Glutamatergic neuron (in vitro differentiated cells): ENCODE data around the gene MAD2L2. TPM values are rescaled to one million over a fixed set of nuclear protein-coding genes. Genes with fewer than 3 reads are reported as not detected.

Source experiments
- DNase-seq: peaks from one replicate; pipeline ENCODE4 v3.0.0; 2022
- H3K27ac Mint-ChIP-seq: one replicate; pipeline ENCODE4 v1.8.0; 2020; ENCODE audit warnings: mild to moderate bottlenecking, mixed read lengths, inconsistent platforms; ENCODE audit not compliant: unreplicated experiment
- H3K27me3 Mint-ChIP-seq: one replicate; pipeline ENCODE4 v1.8.0; 2020; ENCODE audit warnings: mild to moderate bottlenecking, moderate library complexity, mixed read lengths, inconsistent platforms; ENCODE audit not compliant: unreplicated experiment
- H3K36me3 Mint-ChIP-seq: one replicate; pipeline ENCODE4 v1.8.0; 2020; ENCODE audit warnings: mild to moderate bottlenecking, mixed read lengths, inconsistent platforms; ENCODE audit not compliant: unreplicated experiment
- H3K4me1 Mint-ChIP-seq: one replicate; pipeline ENCODE4 v1.8.0; 2020; ENCODE audit warnings: mild to moderate bottlenecking, low read depth, mixed read lengths, inconsistent platforms; ENCODE audit not compliant: unreplicated experiment
- H3K4me3 Mint-ChIP-seq: one replicate; pipeline ENCODE4 v1.8.0; 2020; ENCODE audit warnings: mild to moderate bottlenecking, mixed read lengths, inconsistent platforms; ENCODE audit not compliant: unreplicated experiment
- H3K9me3 Mint-ChIP-seq: one replicate; pipeline ENCODE4 v1.8.0; 2020; ENCODE audit warnings: mild to moderate bottlenecking, moderate library complexity, mixed read lengths, inconsistent platforms; ENCODE audit not compliant: unreplicated experiment
- CTCF ChIP-seq: fragments of 200-600 bp; sonication (generic); IDR thresholded peaks from one replicate; pipeline ENCODE4 v1.5.0; 2021; ENCODE audit not compliant: partially characterized antibody, unreplicated experiment
- total RNA-seq: library from RNA; stranded (reverse); fragmentation: NEBNext Ultra II Directional; extraction: Animal tissue kit (Norgen Biotek cat#: 25700); gene quantifications from one replicate; pipeline ENCODE4 v1.2.1, GENCODE V29; 2021; ENCODE audit not compliant: unreplicated experiment

Gene MAD2L2
- total RNA-seq, 1 donor from 2014 or later, result 90.2 TPM

DNA sequence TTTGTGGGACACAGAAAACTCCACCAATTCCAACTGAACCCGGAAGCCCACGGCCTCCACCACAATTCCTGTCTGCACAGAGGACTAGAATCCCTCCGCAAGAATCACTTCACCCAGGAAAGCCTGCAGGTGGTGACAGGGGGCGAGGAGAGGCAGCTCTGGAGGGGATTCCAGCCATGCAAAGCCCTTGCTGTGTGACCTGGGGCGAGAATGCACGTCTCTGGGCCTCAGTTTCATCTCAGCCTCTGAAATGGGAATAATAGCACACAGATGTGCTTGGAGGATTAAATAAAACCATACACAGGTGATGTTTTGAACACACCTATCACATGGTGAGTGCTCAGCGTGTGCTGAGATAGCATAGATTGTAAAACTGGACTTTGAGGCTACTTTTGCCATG lies 40.8 kb downstream of the MAD2L2 start:
- no peak for TF ChIP-seq CTCF
- H3K4me3 Mint-ChIP-seq, result no peak overlapping the region
- H3K9me3 Mint-ChIP-seq, result peaks cover 2% of the 10 kb centered on the region
- no peaks in the 10 kb centered on the region for H3K36me3 Mint-ChIP-seq
- no peak for DNase-seq
- H3K4me1 Mint-ChIP-seq, result peaks cover 10% of the 10 kb centered on the region
- H3K27ac Mint-ChIP-seq, result no peak overlapping the region
- H3K27me3 Mint-ChIP-seq, result peaks cover 5% of the 10 kb centered on the region

DNA sequence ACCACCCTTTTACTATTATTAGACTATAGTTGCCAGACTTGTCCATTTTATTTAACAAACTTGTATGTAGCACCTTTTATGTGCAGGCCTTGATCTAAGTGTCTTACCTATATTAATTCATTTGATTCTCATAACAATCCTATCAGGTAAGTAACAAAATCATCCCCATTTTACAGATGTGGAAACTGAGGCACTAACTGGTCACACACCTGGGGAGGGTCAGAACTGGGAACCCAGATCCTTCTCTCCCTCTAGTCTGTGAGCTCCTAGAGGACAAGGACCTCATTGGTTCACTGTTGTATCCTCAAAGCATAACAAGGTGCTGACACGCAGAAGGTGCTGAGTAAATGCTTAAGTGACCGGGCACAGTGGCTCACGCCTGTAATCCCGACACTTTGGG lies 41.6 kb downstream of the MAD2L2 start:
- H3K27me3 Mint-ChIP-seq, result peaks cover 5% of the 10 kb centered on the region
- H3K9me3 Mint-ChIP-seq, result peaks cover 2% of the 10 kb centered on the region
- H3K4me3 Mint-ChIP-seq, result no peak overlapping the region
- TF ChIP-seq CTCF, result no peak
- peaks cover 13% of the 10 kb centered on the region for H3K4me1 Mint-ChIP-seq
- no peaks in the 10 kb centered on the region for H3K36me3 Mint-ChIP-seq
- H3K27ac Mint-ChIP-seq, result no peak overlapping the region
- no peak for DNase-seq

DNA sequence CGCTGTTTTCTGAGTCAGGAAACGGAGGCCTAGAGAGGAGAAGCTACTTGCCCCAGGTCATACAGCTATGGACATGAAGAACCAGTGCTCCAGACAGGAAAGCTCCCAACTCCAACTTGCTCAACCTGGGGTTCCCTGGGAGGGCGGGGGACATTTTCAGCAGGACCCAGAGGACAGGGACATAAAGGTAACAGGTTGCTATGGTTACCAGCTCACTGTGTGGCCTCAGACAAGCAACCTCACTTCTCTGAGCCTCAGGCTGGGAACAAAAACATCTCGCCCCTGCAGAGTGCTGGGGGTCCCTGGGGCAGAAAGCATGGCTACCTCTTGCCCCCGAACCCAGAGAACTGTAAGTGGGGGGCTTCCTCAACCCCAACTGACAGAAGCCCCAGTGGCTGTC lies 42.8 kb downstream of the MAD2L2 start:
- Mint-ChIP-seq H3K4me3 (no peak overlapping the region), H3K27ac (no peak overlapping the region), H3K4me1 (peaks cover 13% of the 10 kb centered on the region), H3K9me3 (no peaks in the 10 kb centered on the region), H3K27me3 (peaks cover 5% of the 10 kb centered on the region), H3K36me3 (no peaks in the 10 kb centered on the region)
- TF ChIP-seq CTCF, result no peak
- no peak for DNase-seq

DNA sequence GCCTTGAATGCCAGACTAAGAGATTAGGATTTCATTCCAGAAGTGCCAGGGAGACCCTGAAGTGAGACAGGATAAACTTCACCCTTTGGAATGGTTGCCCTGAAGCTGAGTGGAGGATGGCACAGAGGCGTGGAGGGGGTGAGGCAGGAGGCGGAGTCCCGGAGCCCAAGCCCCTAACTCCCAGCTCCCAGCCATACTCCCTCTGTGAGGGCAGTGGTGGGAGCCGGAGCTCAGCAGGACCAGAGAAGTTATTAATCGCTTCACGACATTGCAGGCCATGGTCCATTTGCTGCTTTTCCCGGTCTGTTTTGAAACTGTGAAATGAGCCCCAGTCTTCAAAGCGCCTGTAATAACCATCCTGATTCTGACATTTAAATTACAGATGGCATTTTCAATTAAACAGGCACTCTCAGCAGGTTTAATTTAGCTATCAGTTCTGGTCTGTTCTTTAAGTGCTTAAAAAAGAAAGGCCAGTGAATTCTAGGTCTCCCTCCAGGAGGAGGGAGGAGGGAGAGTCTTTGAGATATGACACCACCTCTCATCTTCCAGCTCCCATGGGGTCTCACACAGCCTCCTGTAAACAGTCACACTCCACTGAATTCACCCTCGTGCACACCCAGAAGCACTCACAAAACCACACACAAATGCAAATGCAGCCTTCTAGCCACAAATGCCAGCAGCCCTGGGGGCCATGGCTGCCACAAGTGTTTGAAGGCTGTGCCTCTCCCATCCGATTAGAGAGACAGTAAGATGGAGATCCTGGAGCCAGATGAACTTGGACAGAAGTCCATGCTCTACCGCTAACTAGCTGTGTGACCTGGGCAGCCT lies 46.4 kb downstream of the MAD2L2 start:
- H3K9me3 Mint-ChIP-seq, result no peaks in the 10 kb centered on the region
- peak overlapping the region; percentile 38 for H3K4me3 Mint-ChIP-seq
- DNase-seq, result no peak
- H3K4me1 Mint-ChIP-seq, result peaks cover 14% of the 10 kb centered on the region
- TF ChIP-seq CTCF, result no peak
- peak overlapping the region; percentile 17 for H3K27ac Mint-ChIP-seq
- H3K36me3 Mint-ChIP-seq, result no peaks in the 10 kb centered on the region
- peaks cover 2% of the 10 kb centered on the region for H3K27me3 Mint-ChIP-seq
